GM18951 (cell line): ENCODE data around the gene INO80.

Source experiments
- POLR2A ChIP-seq: IDR thresholded peaks from 4 replicates; pipeline ENCODE4 v1.6.1; 2011; ENCODE audit warnings: mild to moderate bottlenecking; ENCODE audit not compliant: insufficient read length, insufficient read depth; ENCODE audit errors: extremely low read depth
- in situ Hi-C: fragments of 300-500 bp; cut with MboI; formaldehyde crosslinking; loops from one replicate; pipeline ENCODE4 v1.12.0; 2022; ENCODE audit warnings: low sequenced_read_pairs, mixed read lengths, inconsistent platforms; ENCODE audit not compliant: unreplicated experiment

INO80 gene

DNA sequence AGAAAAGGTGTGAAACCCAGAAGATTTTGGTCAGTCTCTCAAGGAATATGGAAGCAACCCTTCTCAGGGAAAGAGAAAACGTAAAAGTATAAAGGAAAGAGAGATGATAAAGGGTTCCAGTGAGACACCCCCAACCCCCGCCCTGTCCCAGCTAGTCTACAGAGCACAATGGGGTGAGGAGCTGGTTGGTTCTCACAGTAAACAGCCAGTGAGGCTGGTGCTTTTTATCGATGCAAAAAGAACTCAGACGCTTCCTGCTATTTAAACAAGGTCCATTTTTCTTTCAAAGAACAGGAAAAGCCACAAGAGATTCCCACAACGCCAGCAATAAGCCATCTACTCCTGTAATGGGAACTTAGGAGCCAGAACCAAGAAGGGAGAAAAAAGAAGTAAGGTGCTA lies 96.9 kb downstream of the INO80 start:
- no peak for TF ChIP-seq POLR2A
- in situ Hi-C loops = loop anchor here (10.0 kb wide), 1 partner anchor 104 kb away; no protein-coding TSS in a partner anchor

DNA sequence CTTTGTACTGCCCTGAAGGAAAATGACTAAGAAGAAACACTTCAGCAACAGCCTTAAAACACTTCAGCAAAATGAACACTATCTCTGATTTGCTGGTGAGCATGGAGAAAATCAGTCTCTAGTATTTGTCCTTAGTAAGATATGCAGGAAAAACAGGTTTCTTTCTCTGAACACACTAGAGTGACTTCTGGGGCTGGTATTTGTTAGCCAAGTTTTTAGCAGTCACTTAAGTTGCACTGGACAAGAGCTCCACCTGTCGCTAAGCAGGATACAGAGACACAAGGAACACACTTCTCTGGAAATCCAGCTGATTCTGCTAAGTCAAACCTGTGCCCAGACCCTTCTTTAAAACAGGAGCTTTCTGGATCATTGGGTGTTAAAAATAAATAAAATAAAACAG lies 97.5 kb downstream of the INO80 start:
- in situ Hi-C loops = loop anchor here (10.0 kb wide), 1 partner anchor 104 kb away; no protein-coding TSS in a partner anchor

DNA sequence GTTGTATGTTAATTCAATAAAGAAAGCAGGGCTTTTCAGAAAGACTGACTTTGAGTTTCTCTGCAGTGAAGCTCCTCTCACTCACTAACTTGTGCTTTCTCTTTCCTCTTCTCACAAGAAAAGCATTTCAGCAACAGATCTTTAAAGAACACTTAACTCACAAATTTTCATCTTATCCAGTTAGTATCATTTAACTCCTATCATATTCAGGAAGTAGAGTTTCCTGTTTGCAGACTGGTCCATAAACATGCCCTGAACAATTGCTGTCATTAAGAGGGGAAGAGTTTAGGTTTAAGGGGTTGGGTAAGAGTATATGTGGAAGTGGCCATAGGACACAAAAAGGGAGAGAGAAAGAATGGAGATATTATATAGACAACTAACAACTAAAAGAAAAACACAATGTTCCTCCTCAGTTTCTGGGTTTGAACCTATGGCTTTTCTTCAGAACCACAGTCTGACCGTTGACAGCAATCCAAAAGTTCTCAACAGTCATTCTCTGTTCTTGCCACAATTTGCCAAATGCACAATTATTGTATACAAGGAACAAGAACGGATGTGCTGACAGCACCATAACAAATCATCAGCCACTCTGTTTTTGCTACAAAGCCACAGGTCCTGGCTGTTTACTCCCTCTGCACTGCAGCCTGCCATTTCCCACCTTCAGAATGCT lies 98.9 kb downstream of the INO80 start:
- no peak for TF ChIP-seq POLR2A
- in situ Hi-C loops = loop anchor here (10.0 kb wide), 1 partner anchor 102 kb away; no protein-coding TSS in a partner anchor

More for the DNA sequence above, 97.5 kb downstream of the INO80 start:
- no peak for TF ChIP-seq POLR2A

DNA sequence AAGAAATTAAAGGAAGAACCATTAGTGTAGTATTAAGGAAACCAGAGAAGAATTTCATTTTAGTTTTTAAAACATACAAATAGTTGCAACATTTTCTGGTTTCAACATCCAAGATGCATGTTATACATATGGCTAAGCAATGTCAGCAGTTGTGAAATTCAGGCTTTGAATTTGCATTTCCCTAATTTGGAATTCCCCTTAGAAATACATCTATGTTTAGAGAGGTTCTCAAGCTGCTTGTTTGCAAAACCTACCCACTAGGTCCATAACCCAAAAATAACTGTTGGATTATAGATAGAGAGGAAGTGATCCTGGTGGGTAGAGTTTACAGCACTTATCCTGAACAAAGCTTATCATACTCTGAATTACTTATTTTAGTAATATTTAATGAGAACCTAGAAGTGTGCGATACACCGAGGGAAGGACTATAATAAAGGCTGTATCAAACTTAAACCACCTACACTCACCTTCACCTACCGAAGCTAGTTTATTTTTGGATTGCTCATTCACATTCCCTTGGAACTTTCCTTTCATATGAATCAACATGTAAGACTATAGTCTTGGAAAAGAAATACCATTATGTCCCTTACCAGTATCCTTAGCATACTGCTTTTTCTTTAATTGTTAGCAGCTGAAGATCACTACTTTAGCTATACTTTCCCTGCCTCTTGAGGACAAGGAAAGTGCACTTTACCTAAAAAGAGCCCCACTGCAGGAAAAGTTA lies 102.2 kb downstream of the INO80 start:
- no peak for TF ChIP-seq POLR2A
- in situ Hi-C loops = loop anchor here (10.0 kb wide), 1 partner anchor 99 kb away; no protein-coding TSS in a partner anchor

DNA sequence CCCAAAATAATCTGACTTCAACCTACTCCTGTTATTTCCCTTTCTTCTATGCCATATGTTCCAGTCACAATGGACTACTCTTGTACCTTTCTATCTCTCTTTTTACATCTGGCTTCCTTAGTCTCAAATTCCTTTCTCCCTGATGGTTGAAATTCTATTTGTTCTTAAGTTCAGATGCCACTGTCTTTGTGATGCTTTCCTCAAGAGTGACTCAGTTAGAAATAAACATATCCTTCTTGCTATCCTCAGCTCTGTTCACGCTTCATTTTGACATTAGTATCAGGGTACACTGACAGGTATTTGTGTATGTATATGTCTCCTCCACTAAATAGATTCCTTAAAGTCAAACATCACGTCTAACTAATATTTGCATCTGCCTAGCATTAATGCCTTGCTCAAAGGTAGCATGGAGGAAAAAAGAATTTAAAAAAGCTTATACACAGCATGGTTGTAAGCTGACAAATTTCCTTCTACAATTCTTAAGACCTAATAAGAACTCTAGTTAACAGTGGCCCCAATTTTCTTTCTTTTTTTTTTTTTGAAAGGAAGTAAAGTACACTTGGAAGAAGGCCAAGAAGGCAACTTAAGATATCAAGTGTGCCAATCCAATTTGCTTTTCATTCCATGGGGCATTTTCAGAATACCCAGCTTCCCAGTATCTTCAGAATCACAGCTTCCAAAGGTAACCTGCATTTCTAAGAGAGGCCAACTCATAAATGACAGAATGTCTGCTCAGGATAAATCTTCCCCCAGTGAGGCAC lies 104.8 kb downstream of the INO80 start:
- in situ Hi-C loops = loop anchor here (10.0 kb wide), 1 partner anchor 96 kb away; no protein-coding TSS in a partner anchor
- no peak for TF ChIP-seq POLR2A

DNA sequence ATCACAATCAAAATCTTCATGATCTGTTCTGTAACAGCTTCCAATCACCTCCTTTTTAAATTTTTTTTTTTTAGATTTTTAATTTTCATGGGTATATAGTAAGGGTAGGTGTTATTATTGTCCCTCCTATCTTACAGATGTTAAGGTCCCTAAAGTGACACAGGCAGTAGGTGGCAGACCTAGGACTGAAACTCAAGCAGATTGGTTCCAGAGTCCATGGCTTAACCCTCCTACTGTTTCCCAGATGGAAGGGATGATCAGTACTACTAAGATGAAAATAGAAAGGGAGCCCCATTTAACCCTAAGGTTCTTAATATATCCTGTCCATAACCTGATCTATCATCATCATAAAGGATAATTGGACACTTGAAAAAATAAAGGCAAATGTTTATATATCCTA lies 105.7 kb downstream of the INO80 start:
- in situ Hi-C loops = loop anchor here (10.0 kb wide), 1 partner anchor 96 kb away; no protein-coding TSS in a partner anchor

DNA sequence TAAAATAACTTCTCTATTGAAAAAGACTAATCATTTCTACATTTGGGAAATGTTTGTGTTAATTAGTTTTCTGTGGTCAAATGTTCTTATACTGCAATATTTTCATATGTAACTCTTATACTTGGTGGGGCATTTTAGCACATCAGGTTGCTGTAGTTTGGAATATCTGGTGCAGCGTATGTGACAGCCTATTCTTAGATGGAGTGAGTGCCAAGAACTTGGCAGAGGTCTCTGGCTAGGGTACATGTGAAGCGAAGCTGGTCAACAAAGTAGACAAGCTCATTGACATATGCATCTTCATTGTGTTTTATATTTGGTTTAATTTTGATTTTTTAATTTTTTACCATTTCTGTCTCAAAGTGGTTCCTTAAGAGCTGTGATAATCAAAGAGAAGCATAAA lies 109.6 kb downstream of the INO80 start:
- in situ Hi-C loops = no loop called here
- no peak for TF ChIP-seq POLR2A

More for the DNA sequence above, 105.7 kb downstream of the INO80 start:
- no peak for TF ChIP-seq POLR2A

DNA sequence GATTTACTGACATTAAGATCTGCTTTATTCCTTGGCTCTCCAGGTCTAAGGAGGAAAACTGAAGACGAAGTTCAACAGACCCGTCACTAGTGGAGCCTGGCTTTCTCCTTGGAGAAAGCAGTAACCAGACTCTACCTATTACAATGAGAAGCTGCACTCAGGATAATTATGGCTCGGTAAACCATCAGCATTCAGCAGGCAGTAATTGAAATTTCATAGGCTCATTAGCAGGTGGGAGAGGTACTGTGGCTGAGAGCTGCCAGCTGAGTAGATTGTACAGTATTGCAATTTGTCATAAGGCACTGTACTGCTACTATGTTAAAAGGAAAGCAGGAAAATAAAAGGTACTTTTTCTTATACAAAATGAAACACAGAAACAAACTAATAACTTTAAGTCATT lies 111.6 kb downstream of the INO80 start:
- no peak for TF ChIP-seq POLR2A
- in situ Hi-C loops = no loop called here

DNA sequence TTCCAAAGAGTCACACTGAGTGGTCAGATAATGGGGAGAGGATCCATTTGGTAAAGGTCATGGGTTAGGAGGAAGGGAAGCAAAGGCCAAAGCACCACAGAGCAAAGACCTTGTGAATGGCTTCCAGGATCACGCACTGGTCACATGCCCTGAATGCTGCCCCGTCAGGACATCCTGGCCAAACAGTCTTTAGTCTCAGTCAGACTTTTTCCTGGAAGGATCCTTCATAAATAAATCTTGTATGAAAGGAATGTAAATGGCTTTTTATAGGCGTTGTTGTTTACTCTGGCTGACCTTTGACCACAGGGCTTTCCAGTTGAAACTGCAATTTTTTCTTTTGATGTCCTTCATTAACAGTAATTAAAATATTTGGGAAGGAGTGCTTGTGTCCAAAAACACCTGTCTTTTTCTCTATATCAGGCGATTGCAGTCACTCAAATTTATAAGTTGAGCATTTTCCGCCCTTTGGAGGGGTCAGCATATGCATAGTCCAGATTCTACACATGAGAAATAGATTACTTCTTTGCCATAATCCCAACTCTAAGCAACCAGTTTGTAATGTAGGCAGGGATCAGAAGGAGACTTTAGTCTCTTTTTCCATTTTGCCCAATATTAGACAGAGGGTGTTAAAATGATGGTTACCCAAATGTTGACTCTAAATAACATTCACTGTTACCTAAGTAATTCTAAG lies 114.4 kb downstream of the INO80 start:
- in situ Hi-C loops = no loop called here
- no peak for TF ChIP-seq POLR2A

DNA sequence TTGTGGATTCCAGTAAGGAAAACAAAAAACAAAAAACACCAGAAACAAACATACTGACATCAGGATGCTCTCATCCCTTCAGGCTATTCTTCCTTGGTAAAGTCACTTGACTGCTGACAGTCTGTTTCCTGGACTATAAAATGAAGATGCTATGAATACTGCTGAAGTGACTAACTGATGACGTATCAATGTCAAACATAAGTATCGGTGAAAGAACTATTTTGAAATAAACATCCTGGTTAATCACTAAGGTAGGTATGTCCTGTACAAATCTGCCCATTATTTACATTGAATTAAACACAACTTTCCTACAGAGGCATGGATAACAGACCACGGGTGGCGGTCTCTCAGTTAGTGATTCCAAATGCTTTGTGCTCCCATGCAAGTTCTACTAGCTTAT lies 116.9 kb downstream of the INO80 start:
- no peak for TF ChIP-seq POLR2A
- in situ Hi-C loops = no loop called here

DNA sequence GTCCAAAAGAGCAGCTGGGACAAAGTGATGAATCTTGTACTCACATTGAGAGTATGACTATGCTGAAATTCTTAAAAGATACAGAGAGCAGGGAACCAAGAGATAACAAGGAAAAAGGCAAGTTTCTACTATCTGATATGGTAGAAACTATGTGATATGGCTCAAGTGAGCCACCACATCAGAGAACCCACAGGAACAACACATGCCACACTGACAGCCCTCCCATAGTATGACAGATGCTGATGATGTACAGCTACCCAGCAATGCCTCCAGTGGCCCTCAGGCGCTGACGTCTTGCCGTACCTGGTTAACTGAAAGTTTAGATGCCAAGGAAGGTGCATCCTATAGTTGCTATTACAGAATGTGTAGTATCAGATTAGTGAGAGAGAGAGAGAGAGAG lies 120.4 kb downstream of the INO80 start:
- TF ChIP-seq POLR2A = no peak
- in situ Hi-C loops = no loop called here

DNA sequence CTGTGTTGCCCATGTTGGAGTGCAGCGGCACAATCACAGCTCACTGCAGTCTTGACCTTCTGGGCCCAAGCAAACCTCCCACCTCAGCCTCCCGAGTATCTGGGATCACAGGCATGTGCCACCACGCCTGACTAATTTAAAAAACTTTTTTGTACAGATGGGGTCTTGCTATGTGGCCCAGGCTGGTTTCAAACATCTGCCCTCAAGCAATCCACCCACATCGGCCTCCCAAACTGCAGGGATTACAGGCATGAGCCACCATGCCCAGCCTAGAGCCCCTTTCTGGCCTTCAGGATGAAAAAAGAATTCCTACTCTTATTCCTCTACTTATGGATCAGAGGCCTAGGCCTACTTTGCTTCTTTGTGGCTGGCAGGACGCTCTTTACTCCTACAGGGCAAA lies 123.3 kb downstream of the INO80 start:
- TF ChIP-seq POLR2A = no peak
- in situ Hi-C loops = no loop called here
